Heart right ventricle (tissue), 16 donors: ENCODE data around the gene TAPT1. TPM values are rescaled to one million over a fixed set of nuclear protein-coding genes. Genes with fewer than 3 reads are reported as not detected.

Experiments
- ATAC-seq, 8 donors: fragments of 200-7000 bp; cut with Tn5 transposase; one replicate each; pipeline ENCODE4 v1.9.1; 2020; ENCODE audit warnings: mild to moderate bottlenecking in 8 of 8, moderate library complexity in 8 of 8, moderate number of reproducible peaks in 1 of 8
- DNase-seq, 2 donors: peaks; one replicate each; pipeline ENCODE4 v3.0.0-alpha.2; 2020
- H3K27ac ChIP-seq, 10 donors: fragments of 200-600 bp; sonication (generic) in 2 of 10; one replicate each; pipeline versions ENCODE4 v1.5.0 to v1.8.0; 2020 to 2022; ENCODE audit warnings: mild to moderate bottlenecking in 3 of 10
- H3K27me3 ChIP-seq, 7 donors: fragments of 200-600 bp; one replicate each; pipeline ENCODE4 v1.8.0; 2021 to 2022; ENCODE audit warnings: mild to moderate bottlenecking in 2 of 7
- H3K36me3 ChIP-seq, 9 donors: fragments of 200-600 bp; sonication (generic) in 1 of 9; one replicate each; pipeline versions ENCODE4 v1.5.0 to v1.8.0; 2020 to 2022; ENCODE audit warnings: mild to moderate bottlenecking in 2 of 9
- H3K4me1 ChIP-seq, 9 donors: fragments of 200-600 bp; sonication (generic) in 1 of 9; one replicate each; pipeline versions ENCODE4 v1.5.0 to v1.8.0; 2020 to 2022; ENCODE audit warnings: mild to moderate bottlenecking in 4 of 9
- H3K4me3 ChIP-seq, 10 donors: fragments of 200-600 bp; sonication (generic) in 2 of 10; one replicate each; pipeline versions ENCODE4 v1.5.0 to v1.8.0; 2020 to 2022; ENCODE audit warnings: mild to moderate bottlenecking in 7 of 10, moderate library complexity in 2 of 10
- H3K9me3 ChIP-seq, 11 donors: fragments of 200-600 bp in 10 of 11; sonication (generic) in 2 of 11; one replicate each; pipeline versions ENCODE4 v1.5.0 to v1.8.0; 2013 to 2022; ENCODE audit warnings: mild to moderate bottlenecking in 2 of 11, control low read depth in 1 of 11, moderate library complexity in 1 of 11
- WGBS, 2 donors: extraction: QIAGEN DNeasy Blood & Tissue Kit; methylation state at CpG; one replicate each; pipeline ENCODE4 v1.1.7; 2013; ENCODE audit warnings: inconsistent platforms in 1 of 2; 5-methylcytosine and 5-hydroxymethylcytosine counted together
- intact Hi-C, 10 donors: fragments of 100-400 bp; cut with DNase I; formaldehyde crosslinking; loops; one replicate each; pipeline versions ENCODE4 v1.11.1 to v1.14.2; 2022
- polyA plus RNA-seq, 2 donors: library from polyadenylated mRNA; stranded (reverse); fragments of 200-250 nt; gene quantifications; one replicate each; pipeline ENCODE4 v1.2.3, GENCODE V29; 2013
- total RNA-seq, 10 donors: library from RNA; stranded (reverse); fragmentation: NEBNext Ultra II Directional in 3 of 10; extraction: Animal tissue kit (Norgen Biotek cat#: 25700) in 3 of 10; gene quantifications; one replicate each; pipeline versions ENCODE4 v1.2.1 to v1.2.4, GENCODE V29; 2021 to 2023
- TF ChIP-seq, protein P1 (sequence below), 9 donors: fragments of 200-600 bp; sonication (generic) in 2 of 9; IDR thresholded peaks; one replicate each; pipeline versions ENCODE4 v1.5.0 to v1.8.0; 2021 to 2022; ENCODE audit warnings: antibody characterized with exemption in 9 of 9, mild to moderate bottlenecking in 5 of 9, moderate library complexity in 1 of 9
- donor health status: Arrhythmogenic right ventricular cardiomyopathy.
- donor health status: ischemic (EF 13 %, LVEDD 7.1; RV severe dilation, severe dysfunction).
- donor health status: healthy with polysubstance abuse.
- donor health status: DM: no; HTN: yes; CAD: no.
- donor health status: DM: no; HTN: no; CAD: no.
- donor health status: ischemic (EF 25% LVEDD 6.9; RV normal size, moderate dysfunction).
- donor health status: ischemic (EF 25% LVEDD 5.7; RV mildly dilated, moderate dysfunction).
- donor health status: healthy.
- donor health status: DM: yes; HTN: yes; CAD: no.
- donor health status: Ischemic cardiomyopathy.
- donor health status: ischemic (EF 35%, LVEDD 5.7; RV mildly dilated, moderate dysfunction).
- donor health status: nonischemic (EF 11% LVEDD 7.7; RV severe dilation, severe dysfunction).
- donor health status: DM: yes; HTN: yes; CAD: no.
- donor health status: PGD.
- donor health status: ischemic (EF 29% LVEDD 5.4; RV normal size, mild dysfunction).
- donor health status: nonischemic (EF 23%, LVEDD 6.1; RV moderate dilation, normal function).

The TAPT1 gene
- total and polyA plus RNA-seq, 12 donors = 14.3 to 44.8 (median 35.6) TPM

DNA sequence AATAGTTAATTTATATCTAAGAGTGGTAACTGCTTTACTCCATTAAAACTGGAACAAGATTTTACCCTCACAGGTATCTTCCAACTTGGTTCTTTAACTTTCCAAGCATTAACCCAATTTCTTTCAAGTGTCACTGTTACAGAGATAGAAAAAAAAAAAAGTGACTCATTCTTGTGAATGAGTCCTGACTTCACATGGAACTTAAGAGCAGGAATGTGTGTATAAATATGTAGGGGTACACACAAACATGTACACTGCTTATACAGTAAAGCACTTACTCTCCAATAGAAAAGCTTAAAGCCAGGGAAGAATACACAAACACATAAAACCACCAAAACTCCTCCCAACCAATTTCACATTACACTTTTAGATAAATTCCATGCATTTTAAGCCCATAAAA, 38.8 kb downstream of the TAPT1 start:
- ATAC-seq = no peak
- DNase-seq = no peak
- H3K27me3 ChIP-seq = no peaks in the 10 kb centered on the region
- peaks cover 0 to 96% (median 32%) of the 10 kb centered on the region in 9 donors for H3K36me3 ChIP-seq
- H3K27ac ChIP-seq = no peak overlapping the region
- peaks cover 0 to 7% (median 1%) of the 10 kb centered on the region in 9 donors for H3K4me1 ChIP-seq
- no peaks in the 10 kb centered on the region for H3K9me3 ChIP-seq
- TF ChIP-seq, protein P1, sequence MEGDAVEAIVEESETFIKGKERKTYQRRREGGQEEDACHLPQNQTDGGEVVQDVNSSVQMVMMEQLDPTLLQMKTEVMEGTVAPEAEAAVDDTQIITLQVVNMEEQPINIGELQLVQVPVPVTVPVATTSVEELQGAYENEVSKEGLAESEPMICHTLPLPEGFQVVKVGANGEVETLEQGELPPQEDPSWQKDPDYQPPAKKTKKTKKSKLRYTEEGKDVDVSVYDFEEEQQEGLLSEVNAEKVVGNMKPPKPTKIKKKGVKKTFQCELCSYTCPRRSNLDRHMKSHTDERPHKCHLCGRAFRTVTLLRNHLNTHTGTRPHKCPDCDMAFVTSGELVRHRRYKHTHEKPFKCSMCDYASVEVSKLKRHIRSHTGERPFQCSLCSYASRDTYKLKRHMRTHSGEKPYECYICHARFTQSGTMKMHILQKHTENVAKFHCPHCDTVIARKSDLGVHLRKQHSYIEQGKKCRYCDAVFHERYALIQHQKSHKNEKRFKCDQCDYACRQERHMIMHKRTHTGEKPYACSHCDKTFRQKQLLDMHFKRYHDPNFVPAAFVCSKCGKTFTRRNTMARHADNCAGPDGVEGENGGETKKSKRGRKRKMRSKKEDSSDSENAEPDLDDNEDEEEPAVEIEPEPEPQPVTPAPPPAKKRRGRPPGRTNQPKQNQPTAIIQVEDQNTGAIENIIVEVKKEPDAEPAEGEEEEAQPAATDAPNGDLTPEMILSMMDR (IDR thresholded peaks at IDR 0.05) = no peak
- intact Hi-C loops = no loop called here
- no peak overlapping the region for H3K4me3 ChIP-seq

GRCh38 chr4:16186986-16187385, 39.3 kb downstream of the TAPT1 start:
- TF ChIP-seq, protein P1 (IDR thresholded peaks at IDR 0.05) = no peak
- Histone ChIP-seq H3K36me3 (peaks cover 0 to 94% (median 32%) of the 10 kb centered on the region in 9 donors), H3K27me3 (no peaks in the 10 kb centered on the region), H3K4me3 (no peak overlapping the region), H3K9me3 (no peaks in the 10 kb centered on the region), H3K27ac (no peak overlapping the region), H3K4me1 (peaks cover 0 to 2% (median 0%) of the 10 kb centered on the region in 9 donors)
- intact Hi-C loops = no loop called here
- no peak for DNase-seq
- 94% methylated on average over 1 of the region's 1 CpG for WGBS, 2 donors
- no peak for ATAC-seq

DNA sequence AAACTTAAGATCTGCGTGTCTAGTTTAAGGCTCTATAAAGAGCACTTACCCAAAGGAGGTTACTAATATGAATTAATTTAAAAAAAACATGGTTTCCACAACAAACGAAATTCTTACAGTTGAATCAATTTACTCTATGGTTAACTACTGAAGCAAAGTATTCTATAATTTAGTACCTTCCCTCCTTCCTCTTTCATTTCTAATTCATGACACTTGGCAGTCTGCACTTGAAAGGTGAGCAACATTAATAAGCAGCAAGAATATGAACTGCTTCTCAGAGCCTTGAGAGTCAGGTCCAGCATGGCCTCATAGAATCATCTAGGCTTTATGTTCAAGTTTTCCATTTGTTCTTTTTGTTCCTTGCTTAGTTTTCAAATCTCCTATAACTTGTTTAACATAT, 42.7 kb downstream of the TAPT1 start:
- Histone ChIP-seq H3K36me3 (peaks cover 0 to 96% (median 20%) of the 10 kb centered on the region in 9 donors), H3K9me3 (no peaks in the 10 kb centered on the region), H3K27ac (no peak overlapping the region), H3K27me3 (no peaks in the 10 kb centered on the region), H3K4me1 (no peaks in the 10 kb centered on the region), H3K4me3 (no peak overlapping the region)
- intact Hi-C loops = no loop called here
- ATAC-seq (no peak), DNase-seq (no peak)
- whole genome bisulfite sequencing, 2 donors = 91 to 93% methylated on average over 2 of the region's 2 CpGs
- TF ChIP-seq, protein P1 (IDR thresholded peaks at IDR 0.05) = no peak

DNA sequence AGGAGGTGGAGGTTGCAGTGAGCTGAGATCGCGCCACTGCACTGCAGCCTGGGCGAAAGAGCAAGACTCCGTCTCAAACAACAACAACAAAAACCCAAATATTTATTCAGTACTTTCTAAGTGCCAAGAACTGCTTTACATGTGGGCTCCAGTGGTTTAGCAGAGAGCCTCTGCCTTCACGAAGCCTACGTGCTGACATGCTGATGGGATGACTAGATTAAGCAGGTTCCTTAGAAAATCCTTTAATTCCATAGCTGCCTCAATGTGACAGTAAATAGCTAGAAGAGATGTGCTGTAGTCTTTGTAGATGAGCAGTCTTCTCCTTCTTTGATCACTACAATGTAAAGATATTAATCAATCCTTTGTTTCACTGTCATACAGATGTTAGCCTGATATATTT, 49.6 kb downstream of the TAPT1 start:
- intact Hi-C loops = no loop called here
- Histone ChIP-seq H3K36me3 (peaks cover 0 to 100% (median 47%) of the 10 kb centered on the region in 9 donors), H3K9me3 (no peaks in the 10 kb centered on the region), H3K27ac (no peak overlapping the region), H3K4me3 (no peak overlapping the region), H3K4me1 (no peaks in the 10 kb centered on the region), H3K27me3 (no peaks in the 10 kb centered on the region)
- TF ChIP-seq, protein P1 (IDR thresholded peaks at IDR 0.05) = no peak
- ATAC-seq (no peak), DNase-seq (no peak)
- WGBS, 2 donors = 98 to 99% methylated on average over 6 of the region's 6 CpGs
